Activated CD8-positive, alpha-beta memory T cell treated with anti-CD3 and anti-CD28 coated beads, Interleukin-2, amount 50 U/mL, for 24 hours (primary cell): ENCODE data around the gene ZMYND19.
"Not testable (repeated sequence)": the region's sequence is repeated elsewhere in the genome, so short reads cannot be mapped to it uniquely, and the experiment has no call there.

Experiments used
- DNase-seq: peaks from one replicate; pipeline ENCODE4 v3.0.0-alpha.2; 2020; ENCODE audit errors: extremely low read depth

The ZMYND19 gene

DNA sequence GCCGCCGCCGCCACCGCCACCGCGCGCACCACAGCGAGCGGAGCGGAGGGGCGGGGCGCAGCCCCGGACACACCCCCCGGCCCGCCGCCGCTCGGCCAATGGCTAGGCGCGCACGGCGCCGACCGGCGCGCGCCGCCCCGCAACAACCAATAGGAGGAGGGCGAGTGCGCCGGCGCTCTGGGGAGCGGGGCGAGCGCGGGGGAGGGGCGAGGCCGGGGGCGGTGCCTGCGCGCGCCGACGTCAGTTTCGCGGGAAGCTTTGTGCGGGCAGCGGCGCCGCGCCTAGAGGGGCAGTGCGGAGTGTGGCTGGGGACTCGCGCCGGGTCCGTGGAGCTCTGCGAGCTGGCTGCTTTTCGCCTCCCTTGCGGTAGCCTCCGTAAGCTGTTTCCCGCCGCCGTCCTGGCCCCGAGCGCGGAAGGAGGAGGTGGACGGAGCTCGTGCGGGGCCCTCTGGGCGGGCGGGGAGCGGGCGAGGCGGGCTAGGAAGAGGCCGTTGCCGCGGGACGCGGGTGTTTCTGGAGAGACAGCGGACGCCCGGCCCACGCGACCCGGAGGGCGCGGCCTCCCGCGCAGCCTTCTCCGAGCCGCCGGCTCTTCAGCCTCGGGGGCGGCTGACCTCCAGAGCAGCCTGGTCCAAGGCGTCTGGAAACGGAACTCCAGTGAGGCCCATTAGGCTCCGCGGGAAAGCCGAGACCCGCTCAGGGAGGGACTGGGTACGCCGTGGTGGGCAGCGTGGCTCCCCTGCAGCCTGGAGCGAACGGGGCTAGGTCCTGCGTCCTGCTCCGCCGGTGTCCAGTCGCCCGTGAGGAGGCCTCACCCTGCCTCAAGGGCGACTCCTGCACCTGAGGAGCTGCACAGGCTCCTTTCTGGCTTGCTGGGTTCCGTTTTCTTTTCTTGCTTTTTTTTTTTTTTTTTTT, at the start of gene ZMYND19:
TSS of gene ZMYND19 (minus strand) at position 44 of the 915 bp plus-strand sequence. CDS start 249 bp downstream, outside the sequence.
- DNase-seq: peak; percentile 55

DNA sequence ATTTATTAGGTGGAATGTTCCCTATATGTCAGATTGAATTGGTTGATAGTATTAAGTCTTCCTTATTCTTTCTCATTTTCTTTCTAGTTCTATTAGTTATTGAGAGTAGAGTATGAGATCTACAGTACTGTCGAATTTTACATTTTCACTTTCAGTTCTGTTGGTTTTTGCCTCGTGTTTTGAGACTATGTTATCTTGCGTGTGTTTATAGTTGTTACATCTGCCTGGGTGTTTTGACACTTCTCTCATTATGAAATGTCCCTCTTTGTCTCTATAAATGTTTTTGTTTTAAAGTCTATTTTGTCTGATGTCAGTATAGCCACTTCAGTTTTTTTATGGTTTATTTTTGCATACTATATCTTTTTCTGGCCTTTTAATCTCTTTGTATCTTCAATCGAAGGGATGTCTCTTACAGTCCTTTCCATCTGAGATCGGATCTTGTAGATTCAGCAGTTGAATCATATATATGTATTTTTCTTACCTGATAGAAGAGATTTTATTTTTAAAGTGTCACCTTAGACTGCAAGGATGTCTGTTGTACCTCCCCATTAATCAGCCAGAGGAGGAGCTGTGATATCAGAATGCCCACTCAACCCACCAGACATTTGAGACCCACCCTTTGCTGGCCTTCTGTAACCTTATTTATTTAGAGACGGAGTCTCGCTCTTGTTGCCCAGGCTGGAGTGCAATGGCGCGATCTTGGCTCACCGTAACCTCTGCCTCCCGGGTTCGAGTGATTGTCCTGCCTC, 49.2 kb upstream of the ZMYND19 start:
- no peak for DNase-seq

DNA sequence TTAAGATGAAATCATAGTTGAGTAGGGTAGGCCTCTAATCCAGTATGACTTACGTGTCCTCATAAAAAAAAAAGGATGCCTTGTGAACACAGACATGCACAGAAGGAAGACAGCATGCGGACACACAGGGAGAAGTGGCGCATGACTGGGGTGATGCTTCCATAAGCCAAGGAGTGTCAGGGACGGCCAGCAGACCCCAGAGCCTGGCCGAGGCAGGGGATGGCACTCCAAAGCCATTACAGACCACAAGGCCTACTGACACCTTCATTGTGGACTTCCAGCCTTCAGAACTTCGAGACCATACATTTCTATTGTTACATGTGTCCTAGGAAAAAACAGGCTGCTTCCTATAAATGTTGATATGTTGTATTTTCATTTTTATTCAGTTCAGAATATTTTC, 48.4 kb upstream of the ZMYND19 start:
- DNase-seq: no peak

DNA sequence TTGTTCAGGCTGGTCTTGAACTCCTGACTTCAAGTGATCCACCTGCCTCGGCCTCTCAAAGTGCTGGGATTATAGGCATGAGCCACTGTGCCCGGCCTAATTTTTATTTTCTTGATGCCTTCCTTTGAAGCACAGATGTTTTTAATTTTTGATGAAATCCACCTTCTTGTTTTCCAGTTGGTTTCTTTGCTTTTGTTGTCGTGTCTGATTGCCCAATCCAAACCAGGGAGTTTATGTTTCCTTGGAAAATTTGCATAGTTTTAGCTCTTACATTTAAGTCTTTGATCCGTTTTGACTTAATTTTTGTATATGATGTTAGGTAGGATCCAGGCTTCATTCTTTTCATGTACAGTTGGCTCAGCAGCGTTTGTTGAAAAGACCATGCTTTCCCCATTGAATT, 43.7 kb upstream of the ZMYND19 start:
- DNase-seq: no peak

DNA sequence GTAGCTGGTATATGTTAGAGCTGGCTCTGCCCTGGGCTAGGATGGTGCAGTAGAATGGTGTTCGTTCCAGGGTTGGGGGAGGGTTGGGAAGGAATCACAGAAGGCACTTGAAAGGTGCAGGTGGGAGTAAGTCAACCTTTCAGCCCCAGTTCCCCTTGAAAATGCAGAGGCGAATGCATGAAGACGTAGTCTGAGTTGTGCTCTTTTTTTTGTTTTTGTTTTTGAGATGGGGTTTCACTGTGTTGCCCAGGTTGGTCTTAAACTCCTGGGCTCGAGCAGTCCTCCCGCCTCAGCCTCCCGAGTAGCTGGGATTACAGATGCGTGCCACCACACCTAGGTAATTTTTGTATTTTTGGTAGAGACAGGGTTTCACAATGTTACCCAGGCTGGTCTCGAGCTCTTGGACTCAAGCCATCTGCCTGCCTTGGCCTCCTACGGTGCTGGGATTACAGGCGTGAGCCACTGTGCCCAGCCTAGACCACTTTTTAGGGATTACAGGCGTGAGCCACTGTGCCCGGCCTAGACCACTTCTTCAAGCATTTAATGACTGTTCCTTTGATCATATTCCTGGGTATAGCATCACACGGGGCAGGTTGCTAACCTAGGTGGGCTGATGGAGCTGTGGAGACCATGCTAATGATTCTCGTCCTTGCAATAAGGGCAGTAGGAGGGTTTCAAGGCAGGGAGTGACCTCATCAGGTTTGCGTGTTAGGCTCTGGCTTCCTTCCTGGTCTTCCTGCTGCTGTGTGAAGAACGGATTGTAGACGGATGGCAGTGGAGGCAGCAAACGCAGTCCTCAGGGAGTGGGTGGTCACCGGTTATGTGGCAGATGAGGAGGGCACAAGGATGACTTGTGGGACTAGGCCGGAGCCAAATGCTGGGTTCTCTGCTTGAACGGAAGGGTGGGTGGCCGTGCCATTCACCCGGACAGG, 42.2 kb upstream of the ZMYND19 start:
- no peak for DNase-seq

DNA sequence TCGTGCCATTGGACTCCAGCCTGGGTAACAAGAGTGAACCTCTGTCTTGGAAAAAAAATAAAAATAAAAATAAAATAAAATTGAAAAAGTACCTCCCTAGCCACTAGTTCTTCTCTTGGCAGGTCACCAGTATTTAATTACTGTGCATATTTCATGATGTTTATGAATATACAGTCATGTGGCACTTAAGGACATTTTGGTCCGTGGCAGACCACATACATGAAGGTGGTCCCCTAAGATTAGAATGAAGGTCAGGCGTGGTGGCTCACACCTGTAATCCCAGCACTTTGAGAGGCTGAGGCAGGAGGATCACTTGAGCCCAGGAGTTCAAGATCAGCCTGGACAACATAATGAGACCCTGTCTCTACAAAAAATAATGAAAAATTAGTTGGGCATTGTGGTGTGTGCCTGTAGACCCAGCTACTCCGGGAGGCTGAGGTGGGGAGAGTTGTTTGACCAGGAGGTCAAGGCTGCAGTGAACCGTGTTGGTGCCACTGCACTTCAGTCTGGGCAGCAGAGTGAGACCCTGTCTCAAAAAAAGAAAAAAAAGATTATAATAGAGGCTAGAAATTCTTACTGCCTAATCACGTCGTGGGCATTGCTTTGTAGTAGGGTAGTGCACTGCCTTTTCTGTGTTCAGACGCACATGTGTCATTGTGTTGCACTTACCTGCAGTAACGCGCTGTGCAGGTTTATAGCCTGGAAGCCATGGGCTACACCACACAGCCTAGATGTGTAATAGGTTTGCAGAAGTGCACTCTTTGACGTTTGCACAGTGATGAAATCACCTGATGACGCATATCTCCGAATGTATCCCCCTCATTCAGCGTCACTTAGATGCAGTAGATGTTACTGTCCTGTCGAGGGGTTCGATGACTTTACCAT, 41.3 kb upstream of the ZMYND19 start:
- no peak for DNase-seq

DNA sequence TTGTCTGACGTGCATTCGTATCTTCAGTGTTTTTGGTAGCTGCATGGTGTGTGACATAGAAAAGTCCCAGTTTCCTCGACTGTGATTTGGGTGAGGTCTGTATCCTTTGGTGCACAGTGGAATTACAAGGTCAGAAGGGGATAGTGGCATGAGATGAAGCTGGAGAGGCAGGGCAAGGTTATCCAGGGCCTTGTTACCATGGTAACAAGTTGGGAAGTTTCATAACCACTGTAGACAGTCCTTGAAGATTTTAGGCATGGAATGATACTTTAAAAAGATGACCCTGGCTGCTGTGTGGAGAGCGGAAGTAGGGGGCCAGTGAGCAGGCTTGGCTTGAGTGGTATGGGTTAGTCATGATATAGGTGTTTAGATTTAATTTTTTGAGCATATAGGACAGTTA, 40.4 kb upstream of the ZMYND19 start:
- DNase-seq: no peak

DNA sequence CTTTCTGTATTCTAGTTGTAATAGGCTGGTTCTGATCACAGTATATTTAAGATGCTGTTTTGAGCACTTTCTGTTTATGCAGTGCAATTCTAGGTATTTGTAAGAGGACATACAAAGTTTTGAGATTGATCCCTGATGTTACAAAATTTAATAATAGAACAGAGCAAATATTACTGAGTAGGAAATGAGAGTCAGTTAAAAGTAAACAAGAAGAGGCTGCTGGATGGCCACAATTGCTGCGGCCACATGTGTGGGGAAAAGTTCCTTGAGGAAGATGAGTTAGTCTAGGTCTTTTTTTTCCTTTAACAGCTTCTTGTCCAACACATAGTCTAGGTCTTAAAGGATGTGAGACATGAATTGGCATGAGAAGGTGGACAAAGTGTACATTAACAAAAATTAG, 39.8 kb upstream of the ZMYND19 start:
- DNase-seq: no peak

DNA sequence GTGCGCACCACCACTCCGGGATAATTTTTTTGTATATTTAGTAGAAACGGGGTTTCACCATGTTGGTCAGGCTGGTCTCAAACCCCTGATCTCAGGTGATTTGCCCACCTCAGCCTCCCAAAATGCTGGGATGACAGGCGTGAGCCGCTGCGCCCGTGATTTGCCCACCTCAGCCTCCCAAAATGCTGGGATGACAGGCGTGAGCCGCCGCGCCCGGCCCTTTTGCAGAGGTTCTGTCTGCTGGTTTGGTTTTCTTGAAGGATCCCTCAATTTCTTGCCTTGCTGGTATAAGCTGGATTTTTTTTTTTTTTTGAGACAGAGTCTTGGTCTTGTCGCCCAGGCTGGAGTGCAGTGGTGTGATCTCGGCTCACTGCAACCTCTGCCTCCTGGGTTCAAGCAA, 37.1 kb upstream of the ZMYND19 start:
- not testable (repeated sequence) for DNase-seq

DNA sequence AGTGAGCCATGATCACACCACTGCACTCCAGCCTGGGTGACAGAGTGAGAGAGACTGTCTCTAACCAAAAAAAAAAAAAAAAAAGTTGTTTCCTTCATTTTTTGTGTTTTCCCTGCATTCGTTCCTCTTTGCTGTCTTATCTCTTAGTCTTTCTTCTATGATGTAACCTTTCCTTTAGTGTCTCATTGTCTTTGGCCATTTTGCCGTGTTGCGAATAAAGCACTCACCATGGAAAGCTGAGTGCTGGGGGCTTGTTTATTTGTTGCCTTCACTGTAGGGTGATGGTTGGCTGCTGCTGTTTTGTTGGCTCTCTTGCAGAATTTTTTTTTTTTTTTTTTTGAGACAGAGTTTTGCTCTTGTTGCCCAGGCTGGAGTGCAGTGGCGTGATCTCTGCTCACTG, 36.2 kb upstream of the ZMYND19 start:
- DNase-seq: no peak

DNA sequence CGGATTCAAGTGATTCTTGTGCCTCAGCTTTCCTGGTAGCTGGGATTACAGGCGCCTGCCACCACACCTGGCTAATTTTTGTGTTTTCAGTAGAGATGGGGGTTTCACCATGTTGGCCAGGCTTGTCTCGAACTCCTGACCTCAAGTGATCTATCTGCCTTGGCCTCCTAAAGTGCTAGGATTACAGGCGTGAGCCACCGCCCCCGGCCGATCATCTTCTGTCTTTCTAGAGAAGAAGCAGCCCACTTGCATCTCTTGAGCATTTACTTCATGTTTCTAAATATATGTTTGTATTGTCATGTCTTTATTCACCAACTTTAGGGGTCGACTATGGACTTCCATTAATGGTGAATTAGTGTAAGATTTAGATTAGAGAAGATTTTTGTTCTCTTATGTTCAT, 31.9 kb upstream of the ZMYND19 start:
- DNase-seq: not testable (repeated sequence)

DNA sequence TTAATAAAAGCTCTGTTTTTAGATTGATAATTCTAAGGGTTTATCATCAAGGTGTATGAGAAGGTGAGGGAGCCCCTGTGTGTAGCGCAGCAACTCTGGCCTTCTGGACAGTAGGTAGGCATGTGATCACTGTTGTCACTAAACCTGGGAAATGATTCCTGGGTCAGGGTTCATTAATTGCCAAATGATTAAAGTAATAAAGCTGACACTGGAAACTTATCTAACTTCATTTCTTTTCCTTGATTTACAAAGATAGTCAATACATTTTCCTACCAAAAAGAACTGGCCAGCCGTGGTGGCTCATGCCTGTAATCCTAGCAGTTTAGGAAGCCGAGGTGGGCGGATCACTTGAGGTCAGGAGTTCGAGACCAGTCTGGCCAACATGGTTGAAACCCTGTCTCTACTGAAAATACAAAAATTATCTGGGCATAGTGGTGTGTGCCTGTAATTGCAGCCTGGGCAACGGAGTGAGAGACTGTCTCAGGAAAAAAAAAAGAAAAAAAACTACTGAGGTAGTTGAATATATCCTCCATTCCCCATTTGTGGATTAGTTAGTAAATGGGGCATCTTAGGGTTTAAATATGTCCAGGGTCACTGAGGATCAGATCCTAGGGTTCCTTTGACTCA, 30.9 kb upstream of the ZMYND19 start:
- no peak for DNase-seq

DNA sequence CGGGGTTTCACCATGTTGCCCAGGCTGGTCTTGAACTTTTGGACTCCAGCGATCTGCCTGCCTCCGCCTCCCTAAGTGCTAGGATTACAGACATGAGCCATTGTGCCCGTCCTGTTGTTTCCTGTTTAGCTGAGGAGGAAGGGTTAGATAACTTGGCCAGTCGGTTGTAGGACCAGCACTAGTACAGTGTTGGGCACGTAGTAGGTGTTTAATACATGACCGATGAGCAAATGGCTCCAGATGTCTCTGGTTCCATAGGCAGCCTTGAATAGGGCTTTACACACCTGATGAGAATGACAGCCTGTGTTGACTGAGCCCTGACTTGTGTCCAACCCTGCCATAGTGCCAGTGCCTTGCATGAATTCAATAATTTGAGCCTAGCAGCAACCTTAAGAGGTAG, 30.3 kb upstream of the ZMYND19 start:
- no peak for DNase-seq

DNA sequence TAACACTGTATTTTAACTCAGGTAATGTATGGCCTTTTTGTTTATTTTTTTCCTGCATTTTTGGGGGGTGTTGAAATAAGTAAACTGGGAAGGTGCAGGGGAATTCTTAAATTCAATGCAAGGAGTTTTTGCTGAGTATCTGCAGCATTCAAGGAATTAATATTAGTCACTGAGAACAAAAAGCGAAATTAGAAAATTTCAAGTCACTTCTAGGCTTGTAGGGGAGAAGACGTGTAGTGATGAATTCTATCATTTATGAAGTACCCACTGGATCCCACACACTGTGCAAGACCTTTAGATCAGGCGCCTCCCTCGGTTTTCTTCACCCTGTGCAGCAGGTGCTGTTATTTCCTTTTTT, 29.7 kb upstream of the ZMYND19 start:
- DNase-seq: no peak

DNA sequence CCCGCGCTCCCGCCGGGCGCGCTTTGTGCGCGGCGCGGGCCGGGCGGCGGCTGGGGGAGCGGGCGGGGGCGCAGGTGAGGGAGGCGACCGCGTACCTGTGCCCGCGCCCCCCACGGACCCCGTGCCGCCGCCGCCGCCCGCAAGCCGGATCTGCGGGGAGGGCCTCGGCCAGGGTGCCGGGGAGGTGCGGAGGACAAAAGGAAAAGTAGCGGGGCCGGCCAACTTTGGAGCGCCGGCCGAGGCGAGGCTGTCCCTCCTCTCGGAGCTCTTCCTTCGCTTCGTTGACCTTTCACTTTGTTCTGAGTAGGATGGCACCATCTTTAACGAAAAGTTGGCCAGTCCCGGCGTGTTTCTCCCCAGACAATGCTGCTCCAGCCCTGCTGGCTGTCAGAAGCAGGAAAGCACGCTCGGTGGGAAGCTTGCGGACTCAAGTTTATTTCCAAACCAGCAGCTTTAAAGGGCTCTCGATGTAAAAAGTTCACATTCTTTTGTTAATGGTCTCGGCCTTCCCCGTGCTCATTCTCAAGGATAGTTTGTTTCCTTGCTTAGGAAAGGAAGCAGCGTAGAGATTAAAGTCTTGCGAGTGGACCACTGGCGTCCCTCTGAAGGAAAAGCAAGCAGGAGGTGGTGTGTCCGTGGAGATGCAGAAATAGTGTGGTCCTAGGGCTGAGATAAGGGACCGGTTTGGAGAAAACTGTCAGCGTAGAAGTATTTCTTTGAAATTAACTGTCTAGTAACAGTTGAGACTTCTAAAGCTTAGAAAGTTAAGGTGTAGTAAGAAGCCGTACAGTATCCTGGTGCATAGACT, 29.1 kb upstream of the ZMYND19 start:
- no peak for DNase-seq

DNA sequence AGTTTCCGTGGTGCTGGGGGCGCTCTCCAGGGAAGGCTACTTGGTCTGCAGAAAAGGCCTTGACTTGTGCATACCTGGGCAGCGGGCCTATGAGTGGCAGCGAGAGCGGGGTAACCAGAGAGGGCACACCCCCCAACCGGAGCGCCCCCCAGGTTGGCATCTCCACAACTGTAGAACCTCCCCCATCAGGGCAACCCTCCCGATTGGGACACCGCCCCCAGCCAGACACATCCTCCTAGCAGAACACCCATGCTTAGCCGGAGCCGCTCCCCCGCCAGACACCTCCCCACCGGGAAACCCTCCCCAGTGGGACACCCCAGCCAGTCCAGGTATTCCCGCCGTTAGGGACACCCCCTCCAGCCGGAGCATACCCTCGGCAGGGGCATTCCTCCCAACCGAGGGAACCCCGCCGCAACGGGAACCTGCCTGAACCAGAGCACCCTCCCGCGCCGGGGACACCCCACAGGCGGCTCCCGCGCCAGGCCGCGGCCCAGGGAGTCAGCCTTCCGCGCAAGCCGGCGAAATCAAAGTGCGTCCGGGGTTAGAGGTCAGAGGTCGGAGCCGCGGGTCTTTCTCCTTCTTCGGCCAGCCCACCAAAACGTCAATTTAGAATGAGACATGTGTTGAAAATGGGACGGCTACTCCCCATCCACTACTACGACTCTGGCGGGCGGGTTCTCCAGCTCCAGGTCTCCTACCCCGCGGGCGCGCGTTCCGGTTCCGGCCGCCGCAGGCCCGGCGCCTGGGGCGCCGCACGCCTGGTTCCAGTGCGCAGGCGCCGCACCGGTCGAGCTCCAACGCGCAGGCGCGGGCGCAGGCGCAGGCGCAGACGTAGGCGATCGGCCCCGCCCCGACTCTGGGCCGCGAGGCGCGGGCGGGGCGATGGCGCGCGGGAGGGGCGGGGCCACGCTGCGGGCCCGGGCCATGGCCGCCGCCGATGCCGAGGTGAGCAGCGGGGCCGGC, 28.1 kb upstream of the ZMYND19 start, which contains the start of gene EHMT1:
TSS of gene EHMT1 (plus strand) at position 901 of the 963 bp plus-strand sequence. CDS start at position 925, 24 bp downstream.
- peak; percentile 52 for DNase-seq

DNA sequence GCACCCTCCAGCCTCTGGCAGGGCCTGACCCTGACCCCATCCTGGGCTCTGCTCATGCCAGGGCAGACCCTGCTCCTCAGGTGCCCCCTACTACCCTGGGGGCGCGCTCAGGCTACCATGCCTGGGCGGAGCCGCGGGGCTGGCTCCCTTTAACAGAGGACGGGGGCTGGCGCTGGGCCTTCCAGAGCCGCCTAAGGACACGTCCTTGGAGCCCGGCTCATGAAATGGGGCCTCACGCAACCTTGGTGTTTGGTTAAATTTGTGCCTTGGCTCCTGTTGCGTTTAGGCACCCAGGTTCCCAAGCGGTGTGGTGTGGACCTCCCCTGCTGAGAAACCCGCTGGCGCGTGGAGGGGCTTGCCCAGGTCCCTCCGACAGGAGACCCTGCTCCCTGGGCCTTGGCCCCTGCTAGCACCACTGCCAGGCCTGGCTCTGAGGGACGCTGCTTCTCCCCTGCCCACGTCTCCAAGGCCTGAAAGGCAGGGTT, 25.1 kb upstream of the ZMYND19 start:
- no peak for DNase-seq
